Rectal smooth muscle tissue (tissue), 1 donor: Measurements from ENCODE around the gene GCNT2.
A peak's percentile ranks its signal among the peaks of the same experiment; 100 is the strongest.
"Not testable (repeated sequence)": the region's sequence is repeated elsewhere in the genome, so short reads cannot be mapped to it uniquely, and the experiment has no call there.

ENCODE experiments used
- H3K27ac ChIP-seq: one replicate; pipeline ENCODE4 v1.7.0; 2013; ENCODE audit warnings: low read depth, low read length, inconsistent platforms
- H3K27me3 ChIP-seq: one replicate; pipeline ENCODE4 v1.7.0; 2013; ENCODE audit warnings: low read length; ENCODE audit not compliant: control insufficient read depth, insufficient read depth
- H3K36me3 ChIP-seq: one replicate; pipeline ENCODE4 v1.7.0; 2013; ENCODE audit warnings: low read length; ENCODE audit not compliant: control insufficient read depth, insufficient read depth
- H3K4me1 ChIP-seq: one replicate; pipeline ENCODE4 v1.7.0; 2013; ENCODE audit warnings: low read length; ENCODE audit not compliant: control insufficient read depth, insufficient read depth
- H3K4me3 ChIP-seq: one replicate; pipeline ENCODE4 v1.7.0; 2013; ENCODE audit warnings: low read length
- H3K9ac ChIP-seq: one replicate; pipeline ENCODE4 v1.7.0; 2013; ENCODE audit warnings: low read length

GCNT2 gene

DNA sequence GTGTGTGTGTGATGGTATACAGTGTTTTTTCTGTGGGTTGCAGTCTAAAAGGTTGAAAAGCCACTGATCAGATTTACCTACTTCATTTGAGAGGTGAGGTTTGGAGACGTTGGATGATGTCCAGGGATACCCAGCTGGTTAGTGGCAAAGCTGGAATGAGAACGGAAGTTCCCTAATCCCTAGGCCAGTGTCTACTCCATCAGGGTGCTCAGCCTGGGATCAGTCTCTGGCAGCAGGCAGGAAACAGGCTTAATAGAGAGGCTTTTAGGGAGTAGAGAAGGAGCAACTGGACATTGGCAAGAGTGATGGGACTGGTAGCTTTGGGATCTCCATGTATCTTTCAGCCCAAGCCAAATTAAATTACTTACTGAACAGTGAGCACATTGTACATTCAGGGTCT is 92.6 kb downstream of the GCNT2 start:
- H3K4me1 ChIP-seq = peaks cover 25% of the 10 kb centered on the region
- H3K36me3 ChIP-seq = no peaks in the 10 kb centered on the region
- H3K4me3 ChIP-seq = no peak overlapping the region
- H3K27ac ChIP-seq = peak overlapping the region; percentile 62
- no peaks in the 10 kb centered on the region for H3K27me3 ChIP-seq
- no peak overlapping the region for H3K9ac ChIP-seq

DNA sequence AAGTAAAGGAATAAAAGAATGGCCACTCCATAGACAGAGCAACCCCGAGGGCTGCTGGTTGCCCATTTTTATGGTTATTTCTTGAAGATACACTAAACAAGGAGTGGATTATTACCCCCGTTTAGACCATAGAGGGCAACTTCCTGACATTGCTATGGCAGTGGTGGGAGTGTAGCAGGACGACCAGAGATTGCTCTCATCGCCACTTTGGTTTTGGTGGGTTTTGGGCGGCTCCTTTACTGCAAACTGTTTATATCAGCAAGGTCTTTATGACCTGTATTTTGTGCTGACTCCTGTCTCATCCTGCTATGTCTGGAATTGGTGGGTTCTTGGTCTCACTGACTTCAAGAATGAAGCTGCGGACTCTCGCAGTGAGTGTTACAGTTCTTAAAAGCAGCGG is 94.5 kb downstream of the GCNT2 start:
- H3K4me1 ChIP-seq = peaks cover 16% of the 10 kb centered on the region
- peak overlapping the region; percentile 66 for H3K27ac ChIP-seq
- H3K36me3 ChIP-seq = no peaks in the 10 kb centered on the region
- no peak overlapping the region for H3K9ac ChIP-seq
- no peaks in the 10 kb centered on the region for H3K27me3 ChIP-seq
- no peak overlapping the region for H3K4me3 ChIP-seq

DNA sequence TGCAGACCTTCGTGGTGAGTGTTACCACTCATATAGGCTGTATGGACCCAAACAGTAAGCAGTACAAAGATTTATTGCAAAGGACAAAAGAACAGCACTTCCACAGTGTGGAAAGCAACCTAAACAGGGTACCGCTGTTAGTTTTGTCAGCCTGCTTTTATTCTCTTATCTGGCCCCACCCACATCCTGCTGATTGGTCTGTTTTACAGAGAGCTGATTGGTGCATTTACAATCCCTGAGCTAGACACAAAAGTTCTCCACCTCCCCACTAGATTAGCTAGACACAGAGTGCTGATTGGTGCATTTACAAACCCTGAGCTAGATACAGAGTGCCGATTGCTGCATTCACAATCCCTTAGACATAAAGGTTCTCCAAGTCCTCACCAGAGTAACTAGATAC is 95.1 kb downstream of the GCNT2 start:
- H3K27me3 ChIP-seq, H3K9ac ChIP-seq, H3K4me3 ChIP-seq, H3K36me3 ChIP-seq: not testable (repeated sequence)
- Histone ChIP-seq H3K4me1 (peaks cover 16% of the 10 kb centered on the region), H3K27ac (peak overlapping the region; percentile 66)

DNA sequence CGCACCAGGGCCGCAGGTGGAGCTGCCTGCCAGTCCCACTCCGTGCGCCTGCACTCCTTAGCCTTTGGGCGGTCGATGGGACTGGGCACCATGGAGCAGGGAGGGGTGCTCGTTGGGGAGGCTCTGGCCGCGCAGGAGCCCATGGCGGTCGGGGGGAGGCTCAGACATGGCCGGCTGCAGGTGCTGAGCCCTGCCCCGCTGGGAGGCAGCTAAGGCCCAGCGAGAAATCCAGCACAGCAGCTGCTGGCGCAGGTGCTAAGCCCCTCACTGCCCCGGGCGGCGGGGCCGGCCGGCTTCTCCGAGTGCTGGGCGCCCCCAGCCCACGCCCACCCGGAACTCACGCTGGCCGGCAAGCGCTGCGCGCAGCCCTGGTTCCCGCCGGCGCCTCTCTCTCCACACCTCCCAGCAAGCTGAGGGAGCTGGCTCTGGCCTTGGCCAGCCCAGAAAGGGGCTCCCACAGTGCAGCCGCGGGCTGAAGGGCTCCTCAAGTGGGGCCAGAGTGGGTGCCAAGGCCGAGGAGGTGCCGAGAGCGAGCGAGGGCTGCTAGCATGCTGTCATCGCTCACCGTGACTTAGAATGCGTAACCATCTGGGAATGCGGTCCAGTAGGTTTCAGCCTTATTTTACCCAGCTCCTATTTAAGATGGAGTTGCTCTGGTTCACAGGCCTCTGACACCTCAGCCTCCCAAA is 96.0 kb downstream of the GCNT2 start:
- Histone ChIP-seq H3K9ac (no peak overlapping the region), H3K27me3 (no peaks in the 10 kb centered on the region), H3K36me3 (no peaks in the 10 kb centered on the region), H3K27ac (no peak overlapping the region), H3K4me1 (peaks cover 16% of the 10 kb centered on the region), H3K4me3 (no peak overlapping the region)

DNA sequence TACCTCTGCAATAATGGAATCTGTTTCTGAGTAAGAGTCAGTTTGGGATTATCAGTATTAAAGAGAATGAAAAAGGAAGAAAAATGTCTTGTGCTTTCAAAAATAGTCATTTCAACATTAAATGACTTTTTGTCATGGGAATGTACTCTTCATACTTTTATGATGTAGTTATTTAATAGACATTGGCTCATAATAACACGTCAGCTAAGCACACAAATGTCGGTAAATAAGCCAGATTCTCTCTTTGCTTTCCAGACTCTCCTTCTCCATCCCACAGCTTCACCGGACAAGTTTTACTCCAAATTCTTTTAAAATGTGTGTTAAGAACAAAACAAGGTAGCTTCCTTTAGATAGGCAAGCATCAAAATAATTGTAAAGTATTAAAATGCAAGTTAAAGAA is 97.3 kb downstream of the GCNT2 start:
- no peaks in the 10 kb centered on the region for H3K36me3 ChIP-seq
- H3K4me1 ChIP-seq = peaks cover 6% of the 10 kb centered on the region
- peak overlapping the region; percentile 32 for H3K27ac ChIP-seq
- no peak overlapping the region for H3K9ac ChIP-seq
- no peak overlapping the region for H3K4me3 ChIP-seq
- H3K27me3 ChIP-seq = no peaks in the 10 kb centered on the region

DNA sequence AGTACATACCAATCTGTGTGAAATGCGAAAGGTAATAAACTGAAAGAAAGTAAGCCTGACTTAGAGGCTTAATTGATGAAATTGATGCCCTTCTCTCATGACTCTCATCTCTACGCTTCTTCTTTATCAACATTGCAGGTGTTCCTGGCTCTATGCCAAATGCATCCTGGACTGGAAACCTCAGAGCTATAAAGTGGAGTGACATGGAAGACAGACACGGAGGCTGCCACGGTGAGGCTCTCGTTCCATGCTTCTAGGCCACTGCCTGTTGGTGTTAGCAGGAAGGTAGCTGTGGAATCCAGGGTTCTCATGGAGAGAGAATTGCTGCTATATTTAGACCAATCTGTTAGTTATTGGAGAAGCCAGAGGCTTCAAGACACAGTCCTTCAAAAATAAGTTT is 100.1 kb downstream of the GCNT2 start:
- Histone ChIP-seq H3K4me3 (no peak overlapping the region), H3K4me1 (no peaks in the 10 kb centered on the region), H3K27me3 (no peaks in the 10 kb centered on the region), H3K27ac (no peak overlapping the region), H3K9ac (no peak overlapping the region), H3K36me3 (no peaks in the 10 kb centered on the region)

DNA sequence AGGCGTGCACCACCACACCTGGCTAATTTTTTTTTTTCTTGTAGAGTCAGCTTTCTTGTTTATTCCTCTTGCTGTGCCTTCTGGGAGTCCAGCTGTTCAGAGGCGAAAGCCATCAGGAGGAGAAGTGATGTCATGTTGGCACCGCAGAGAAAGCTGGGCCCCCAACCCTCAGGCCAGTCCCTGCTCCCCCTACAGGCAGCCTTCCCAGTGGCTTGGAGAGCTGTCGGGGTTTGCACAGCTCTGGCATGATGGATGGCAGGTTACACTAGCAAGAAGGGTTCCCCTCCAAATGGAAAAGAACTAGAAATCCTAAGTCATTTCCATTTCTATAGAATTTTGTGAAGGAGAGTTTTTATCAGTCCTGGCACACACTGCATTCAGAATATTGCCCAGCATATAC is 100.7 kb downstream of the GCNT2 start:
- Histone ChIP-seq H3K4me3 (no peak overlapping the region), H3K9ac (no peak overlapping the region), H3K27ac (no peak overlapping the region), H3K27me3 (no peaks in the 10 kb centered on the region), H3K36me3 (no peaks in the 10 kb centered on the region), H3K4me1 (peaks cover 4% of the 10 kb centered on the region)

DNA sequence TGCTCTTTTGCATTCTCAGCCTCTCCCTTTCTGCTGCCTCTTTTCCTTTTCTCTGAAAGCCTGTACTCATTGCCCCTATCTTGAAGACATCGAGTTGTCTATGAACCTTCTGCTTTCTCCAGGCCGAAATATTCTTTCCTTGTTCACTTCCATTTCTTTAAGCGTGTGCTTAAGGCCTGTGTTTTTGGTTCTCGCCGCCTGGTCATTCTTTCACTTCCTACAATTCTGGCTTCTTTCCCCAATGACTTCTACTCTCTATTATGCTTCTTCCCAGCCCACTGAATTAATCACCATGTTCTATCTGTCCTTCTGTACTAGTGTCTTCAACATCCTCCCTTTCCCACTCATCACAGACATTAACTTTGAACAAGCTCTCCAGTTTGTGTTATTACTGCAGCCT is 103.7 kb downstream of the GCNT2 start:
- H3K36me3 ChIP-seq = no peaks in the 10 kb centered on the region
- no peak overlapping the region for H3K4me3 ChIP-seq
- peaks cover 4% of the 10 kb centered on the region for H3K4me1 ChIP-seq
- H3K27me3 ChIP-seq = no peaks in the 10 kb centered on the region
- no peak overlapping the region for H3K9ac ChIP-seq
- no peak overlapping the region for H3K27ac ChIP-seq

DNA sequence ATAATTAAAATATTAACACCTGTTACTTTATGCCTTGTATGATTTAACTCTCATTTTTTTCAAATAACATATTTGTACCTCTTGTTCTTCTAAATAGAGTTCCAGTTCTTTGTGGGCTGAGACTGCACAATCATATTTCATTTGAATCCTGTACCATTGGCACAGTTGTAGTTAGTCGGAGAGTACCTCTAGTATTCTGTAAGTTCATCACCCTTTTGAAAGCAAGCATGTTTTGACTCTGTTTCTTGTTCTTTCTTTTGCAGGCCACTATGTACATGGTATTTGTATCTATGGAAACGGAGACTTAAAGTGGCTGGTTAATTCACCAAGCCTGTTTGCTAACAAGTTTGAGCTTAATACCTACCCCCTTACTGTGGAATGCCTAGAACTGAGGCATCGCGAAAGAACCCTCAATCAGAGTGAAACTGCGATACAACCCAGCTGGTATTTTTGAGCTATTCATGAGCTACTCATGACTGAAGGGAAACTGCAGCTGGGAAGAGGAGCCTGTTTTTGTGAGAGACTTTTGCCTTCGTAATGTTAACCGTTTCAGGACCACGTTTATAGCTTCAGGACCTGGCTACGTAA is 105.1 kb downstream of the GCNT2 start:
- peak overlapping the region; percentile 11 for H3K4me3 ChIP-seq
- no peak overlapping the region for H3K9ac ChIP-seq
- H3K36me3 ChIP-seq = no peaks in the 10 kb centered on the region
- H3K4me1 ChIP-seq = peaks cover 4% of the 10 kb centered on the region
- H3K27me3 ChIP-seq = no peaks in the 10 kb centered on the region
- H3K27ac ChIP-seq = peak overlapping the region; percentile 68

DNA sequence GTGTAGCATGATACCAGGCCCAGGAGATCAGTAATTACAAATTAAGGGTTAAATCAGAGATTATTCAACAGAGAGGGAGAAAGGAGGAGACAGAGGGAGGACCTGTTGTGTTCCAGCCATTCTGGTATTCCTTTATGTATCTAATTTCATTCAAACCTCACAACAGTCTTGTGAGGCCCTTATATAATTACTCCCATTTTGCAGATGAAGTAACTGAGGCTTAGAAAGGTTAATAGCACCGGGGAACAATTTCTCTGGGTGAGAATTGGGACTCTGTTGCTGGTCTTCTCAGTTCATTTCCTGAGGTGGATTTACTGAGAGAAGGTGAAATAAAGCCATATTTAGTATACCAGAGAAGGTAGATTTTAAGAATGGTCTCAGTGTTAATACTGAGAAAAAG is 106.6 kb downstream of the GCNT2 start:
- no peak overlapping the region for H3K27ac ChIP-seq
- no peak overlapping the region for H3K4me3 ChIP-seq
- no peaks in the 10 kb centered on the region for H3K27me3 ChIP-seq
- no peak overlapping the region for H3K9ac ChIP-seq
- H3K4me1 ChIP-seq = peaks cover 4% of the 10 kb centered on the region
- no peaks in the 10 kb centered on the region for H3K36me3 ChIP-seq

DNA sequence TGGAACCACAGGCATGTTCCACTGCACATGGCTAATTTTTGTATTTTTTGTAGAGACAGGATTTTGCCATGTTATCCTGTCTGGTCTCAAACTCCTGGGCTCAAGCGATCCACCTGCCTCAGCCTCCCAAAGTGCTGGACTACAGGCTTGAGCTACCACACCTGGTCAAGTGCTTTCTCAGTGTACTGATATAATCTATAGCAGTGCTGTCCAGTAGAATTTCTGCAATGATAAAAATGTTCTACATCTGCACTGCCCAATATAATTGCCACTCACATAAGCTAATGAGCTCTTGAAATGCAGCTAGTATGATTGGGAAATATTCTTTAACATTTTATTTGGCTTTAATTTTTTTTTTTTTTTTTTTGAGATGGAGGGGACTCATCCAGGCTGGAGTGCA is 109.0 kb downstream of the GCNT2 start:
- H3K27ac ChIP-seq = no peak overlapping the region
- no peaks in the 10 kb centered on the region for H3K27me3 ChIP-seq

DNA sequence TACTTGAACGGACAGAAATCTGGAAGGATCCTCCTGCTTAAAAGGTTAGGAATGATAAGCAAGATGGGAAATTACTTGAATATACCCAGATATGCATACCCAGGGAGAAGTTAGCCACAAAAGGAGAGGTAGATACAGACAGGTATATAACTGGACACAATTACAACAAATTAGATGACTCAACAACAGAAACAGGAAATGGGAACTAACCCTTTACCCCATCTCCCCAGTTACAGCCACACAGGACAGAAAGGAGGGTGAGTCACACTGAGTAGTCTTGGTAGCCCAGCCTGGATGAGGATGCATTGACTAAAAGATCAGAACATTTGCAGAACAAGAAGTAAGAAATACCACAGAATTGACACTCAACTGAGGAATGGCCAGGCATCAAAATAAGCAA is 112.1 kb downstream of the GCNT2 start:
- H3K27ac ChIP-seq = no peak overlapping the region
- H3K9ac ChIP-seq = no peak overlapping the region
- no peaks in the 10 kb centered on the region for H3K4me1 ChIP-seq
- no peaks in the 10 kb centered on the region for H3K27me3 ChIP-seq
- H3K36me3 ChIP-seq = no peaks in the 10 kb centered on the region
- no peak overlapping the region for H3K4me3 ChIP-seq

More for the DNA sequence above, 109.0 kb downstream of the GCNT2 start:
- H3K9ac ChIP-seq = no peak overlapping the region
- no peak overlapping the region for H3K4me3 ChIP-seq
- peaks cover 4% of the 10 kb centered on the region for H3K4me1 ChIP-seq
- no peaks in the 10 kb centered on the region for H3K36me3 ChIP-seq

DNA sequence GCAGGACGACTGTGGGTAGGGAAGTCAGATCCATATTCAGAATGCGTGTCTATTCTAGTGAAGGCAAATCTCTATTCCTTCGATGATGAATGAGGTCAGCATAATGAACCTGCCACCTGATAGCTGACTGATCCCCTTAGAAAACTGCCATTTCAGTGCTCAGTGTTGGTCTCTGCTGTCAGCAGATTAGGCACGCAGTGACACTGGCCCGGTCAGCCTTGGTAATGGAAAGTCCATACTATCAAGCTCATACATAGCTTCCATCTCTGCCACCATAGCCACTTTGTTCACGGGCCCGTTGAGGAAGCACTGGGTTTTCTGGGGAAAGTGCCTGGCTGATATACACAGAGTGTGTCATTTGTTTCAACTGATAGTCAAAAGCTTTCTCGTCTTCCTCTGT is 119.3 kb downstream of the GCNT2 start:
- Histone ChIP-seq H3K36me3 (no peaks in the 10 kb centered on the region), H3K9ac (no peak overlapping the region), H3K4me1 (no peaks in the 10 kb centered on the region), H3K27ac (no peak overlapping the region), H3K27me3 (no peaks in the 10 kb centered on the region), H3K4me3 (no peak overlapping the region)
